SK-N-SH (cell line): ENCODE results near the gene PHPT1.

Source experiments
- CTCF ChIP-seq: fragments of 200-600 bp; sonication (generic); IDR thresholded peaks from 2 replicates; pipeline ENCODE4 v1.6.1; 2017; ENCODE audit warnings: antibody characterized with exemption, mild to moderate bottlenecking, moderate library complexity
- FOXJ3 ChIP-seq: sonication (generic); formaldehyde crosslinking; IDR thresholded peaks from 2 replicates; pipeline ENCODE4 v1.5.1; 2020; ENCODE audit warnings: mild to moderate bottlenecking, missing genetic modification reagents
- TEAD4 ChIP-seq: IDR thresholded peaks from 2 replicates; pipeline ENCODE4 v1.4.0; 2012; ENCODE audit warnings: mild to moderate bottlenecking, borderline replicate concordance; ENCODE audit not compliant: insufficient read depth
- USF2 ChIP-seq: fragments of 150-350 bp; IDR thresholded peaks from 2 replicates; pipeline ENCODE4 v1.6.1; 2017; ENCODE audit warnings: antibody characterized with exemption, low read length, low read depth, borderline replicate concordance

GRCh38 chr9:136840140-136840876 is 8.9 kb upstream of the PHPT1 start:
- TF ChIP-seq CTCF (no peak), TEAD4 (no peak), USF2 (no peak), FOXJ3 (CRISPR knock-in tag) (no peak)
